ENCODE measurements around the gene PYM1. TPM values are rescaled to one million over a fixed set of nuclear protein-coding genes. Genes with fewer than 3 reads are reported as not detected.

The PYM1 gene
- total and polyA plus RNA-seq, 2 of the 13 experiments (the other 11 are each of a cell fraction or from before 2014, with no cell fraction given) = 44.0 to 51.8 TPM

DNA sequence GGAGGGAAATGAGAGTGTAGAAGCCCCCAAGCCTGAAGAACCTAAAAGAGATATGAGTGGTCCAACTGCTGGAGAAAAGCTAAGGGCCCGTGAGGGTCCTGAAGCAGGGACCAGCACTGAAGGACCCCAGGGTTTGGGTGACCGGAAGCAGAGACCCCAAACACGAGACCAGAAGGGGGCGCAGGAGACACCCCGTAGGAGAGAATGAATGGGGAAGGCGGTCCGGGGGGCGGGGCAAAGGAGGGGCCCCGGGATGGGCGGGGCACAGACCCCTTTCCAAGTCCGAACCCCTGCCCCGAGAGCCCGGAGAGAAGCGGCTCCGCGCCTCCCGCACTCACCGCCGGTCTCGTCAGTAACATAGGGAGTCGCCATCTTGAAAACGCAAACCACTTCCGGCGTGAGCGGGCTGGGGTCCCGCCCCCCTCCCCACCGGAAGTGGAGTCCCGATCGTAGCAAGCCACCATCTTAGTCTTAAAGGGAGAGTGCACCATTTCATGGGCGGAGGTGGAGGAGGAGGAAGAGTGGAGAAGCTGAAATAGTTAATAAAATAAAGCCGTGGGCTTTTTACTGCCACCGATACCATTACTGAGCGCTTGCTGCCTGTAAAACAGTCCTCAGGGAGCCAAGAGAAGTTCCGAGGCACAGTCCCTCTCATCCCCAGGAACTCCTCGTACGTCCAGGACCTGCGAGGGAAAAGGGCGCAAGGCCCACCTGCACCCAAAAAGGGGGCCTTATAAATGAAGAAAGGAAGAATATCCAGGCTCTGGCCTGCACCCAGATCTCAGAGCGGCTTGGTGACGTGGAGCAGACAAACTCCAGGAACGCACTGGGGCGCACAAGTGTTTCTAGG is 731 bp downstream of the PYM1 start (continued):
- TF ChIP-seq, protein P1, sequence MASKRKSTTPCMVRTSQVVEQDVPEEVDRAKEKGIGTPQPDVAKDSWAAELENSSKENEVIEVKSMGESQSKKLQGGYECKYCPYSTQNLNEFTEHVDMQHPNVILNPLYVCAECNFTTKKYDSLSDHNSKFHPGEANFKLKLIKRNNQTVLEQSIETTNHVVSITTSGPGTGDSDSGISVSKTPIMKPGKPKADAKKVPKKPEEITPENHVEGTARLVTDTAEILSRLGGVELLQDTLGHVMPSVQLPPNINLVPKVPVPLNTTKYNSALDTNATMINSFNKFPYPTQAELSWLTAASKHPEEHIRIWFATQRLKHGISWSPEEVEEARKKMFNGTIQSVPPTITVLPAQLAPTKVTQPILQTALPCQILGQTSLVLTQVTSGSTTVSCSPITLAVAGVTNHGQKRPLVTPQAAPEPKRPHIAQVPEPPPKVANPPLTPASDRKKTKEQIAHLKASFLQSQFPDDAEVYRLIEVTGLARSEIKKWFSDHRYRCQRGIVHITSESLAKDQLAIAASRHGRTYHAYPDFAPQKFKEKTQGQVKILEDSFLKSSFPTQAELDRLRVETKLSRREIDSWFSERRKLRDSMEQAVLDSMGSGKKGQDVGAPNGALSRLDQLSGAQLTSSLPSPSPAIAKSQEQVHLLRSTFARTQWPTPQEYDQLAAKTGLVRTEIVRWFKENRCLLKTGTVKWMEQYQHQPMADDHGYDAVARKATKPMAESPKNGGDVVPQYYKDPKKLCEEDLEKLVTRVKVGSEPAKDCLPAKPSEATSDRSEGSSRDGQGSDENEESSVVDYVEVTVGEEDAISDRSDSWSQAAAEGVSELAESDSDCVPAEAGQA (IDR thresholded peaks at IDR 0.05; ENCODE audit: low read depth) = peak; percentile 95
- TF ChIP-seq, protein P1 (CRISPR knock-in tag; IDR thresholded peaks at IDR 0.05; ENCODE audit: borderline replicate concordance) = 0 out of 2 replicates have a peak, but pooled peaks have one; percentile 25
- peak; percentile 77 for TF ChIP-seq ASH2L (IDR thresholded peaks at IDR 0.05; ENCODE audit: insufficient read length, low read depth, low read length)
- no peak for TF ChIP-seq SUZ12 (IDR thresholded peaks at IDR 0.05; ENCODE audit: low read depth, low read length)
- TF ChIP-seq KAT2B (IDR thresholded peaks at IDR 0.05; ENCODE audit: borderline replicate concordance, low read depth, low read length) = no peak
- TF ChIP-seq ZNF350 (CRISPR knock-in tag; IDR thresholded peaks at IDR 0.05; ENCODE audit: borderline replicate concordance, low read depth) = no peak
- TF ChIP-seq KDM4B (CRISPR knock-in tag; IDR thresholded peaks at IDR 0.05) = no peak
- no peak for TF ChIP-seq HDAC6 (IDR thresholded peaks at IDR 0.05; ENCODE audit: low read depth, low read length)
- TF ChIP-seq ZNF781 (CRISPR knock-in tag; IDR thresholded peaks at IDR 0.05; ENCODE audit: borderline replicate concordance, not compliant biosample characterization) = no peak
- TF ChIP-seq, protein P2, sequence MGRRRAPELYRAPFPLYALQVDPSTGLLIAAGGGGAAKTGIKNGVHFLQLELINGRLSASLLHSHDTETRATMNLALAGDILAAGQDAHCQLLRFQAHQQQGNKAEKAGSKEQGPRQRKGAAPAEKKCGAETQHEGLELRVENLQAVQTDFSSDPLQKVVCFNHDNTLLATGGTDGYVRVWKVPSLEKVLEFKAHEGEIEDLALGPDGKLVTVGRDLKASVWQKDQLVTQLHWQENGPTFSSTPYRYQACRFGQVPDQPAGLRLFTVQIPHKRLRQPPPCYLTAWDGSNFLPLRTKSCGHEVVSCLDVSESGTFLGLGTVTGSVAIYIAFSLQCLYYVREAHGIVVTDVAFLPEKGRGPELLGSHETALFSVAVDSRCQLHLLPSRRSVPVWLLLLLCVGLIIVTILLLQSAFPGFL (CRISPR knock-in tag; IDR thresholded peaks at IDR 0.05) = no peak
- no peak for TF ChIP-seq ARID2 (CRISPR knock-in tag; IDR thresholded peaks at IDR 0.05; ENCODE audit: borderline replicate concordance)
- TF ChIP-seq MTF2 (CRISPR knock-in tag; IDR thresholded peaks at IDR 0.05; ENCODE audit: borderline replicate concordance) = peak; percentile 8; the same call in 1 of the 2 replicates
- TF ChIP-seq PAX8 (CRISPR knock-in tag; IDR thresholded peaks at IDR 0.05; ENCODE audit: borderline replicate concordance) = no peak
- TF ChIP-seq TARDBP (CRISPR knock-in tag; IDR thresholded peaks at IDR 0.05) = 0 out of 2 replicates have a peak, but pooled peaks have one; percentile 19
- TF ChIP-seq ZNF619 (CRISPR knock-in tag; IDR thresholded peaks at IDR 0.05) = no peak
- TF ChIP-seq SMAD9 (CRISPR knock-in tag; IDR thresholded peaks at IDR 0.05) = no peak
- no peak for TF ChIP-seq TMF1 (CRISPR knock-in tag; IDR thresholded peaks at IDR 0.05; ENCODE audit: low read depth)
- TF ChIP-seq, protein P3, sequence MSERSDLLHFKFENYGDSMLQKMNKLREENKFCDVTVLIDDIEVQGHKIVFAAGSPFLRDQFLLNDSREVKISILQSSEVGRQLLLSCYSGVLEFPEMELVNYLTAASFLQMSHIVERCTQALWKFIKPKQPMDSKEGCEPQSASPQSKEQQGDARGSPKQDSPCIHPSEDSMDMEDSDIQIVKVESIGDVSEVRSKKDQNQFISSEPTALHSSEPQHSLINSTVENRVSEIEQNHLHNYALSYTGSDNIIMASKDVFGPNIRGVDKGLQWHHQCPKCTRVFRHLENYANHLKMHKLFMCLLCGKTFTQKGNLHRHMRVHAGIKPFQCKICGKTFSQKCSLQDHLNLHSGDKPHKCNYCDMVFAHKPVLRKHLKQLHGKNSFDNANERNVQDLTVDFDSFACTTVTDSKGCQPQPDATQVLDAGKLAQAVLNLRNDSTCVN (CRISPR knock-in tag; IDR thresholded peaks at IDR 0.05; ENCODE audit: borderline replicate concordance) = no peak
- TF ChIP-seq, protein P4, sequence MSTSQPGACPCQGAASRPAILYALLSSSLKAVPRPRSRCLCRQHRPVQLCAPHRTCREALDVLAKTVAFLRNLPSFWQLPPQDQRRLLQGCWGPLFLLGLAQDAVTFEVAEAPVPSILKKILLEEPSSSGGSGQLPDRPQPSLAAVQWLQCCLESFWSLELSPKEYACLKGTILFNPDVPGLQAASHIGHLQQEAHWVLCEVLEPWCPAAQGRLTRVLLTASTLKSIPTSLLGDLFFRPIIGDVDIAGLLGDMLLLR (CRISPR knock-in tag; IDR thresholded peaks at IDR 0.05) = no peak
- TF ChIP-seq CREB1 (IDR thresholded peaks at IDR 0.05) = 0 out of 2 replicates have a peak, but pooled peaks have one; percentile 4
- TF ChIP-seq CREB1 (CRISPR knock-in tag; IDR thresholded peaks at IDR 0.05) = no peak

Data from HepG2 (cell line).